HG02970 (cell line): ENCODE data around the gene PPP2R3C.
"Not testable (repeated sequence)": the region's sequence is repeated elsewhere in the genome, so short reads cannot be mapped to it uniquely, and the experiment has no call there.

Source experiments
- ATAC-seq: cut with Tn5 transposase; IDR thresholded peaks from one replicate; pipeline ENCODE4 v1.9.1; 2021; ENCODE audit warnings: mild to moderate bottlenecking, moderate library complexity, moderate number of reproducible peaks; ENCODE audit not compliant: unreplicated experiment, low FRiP score

Gene PPP2R3C

DNA sequence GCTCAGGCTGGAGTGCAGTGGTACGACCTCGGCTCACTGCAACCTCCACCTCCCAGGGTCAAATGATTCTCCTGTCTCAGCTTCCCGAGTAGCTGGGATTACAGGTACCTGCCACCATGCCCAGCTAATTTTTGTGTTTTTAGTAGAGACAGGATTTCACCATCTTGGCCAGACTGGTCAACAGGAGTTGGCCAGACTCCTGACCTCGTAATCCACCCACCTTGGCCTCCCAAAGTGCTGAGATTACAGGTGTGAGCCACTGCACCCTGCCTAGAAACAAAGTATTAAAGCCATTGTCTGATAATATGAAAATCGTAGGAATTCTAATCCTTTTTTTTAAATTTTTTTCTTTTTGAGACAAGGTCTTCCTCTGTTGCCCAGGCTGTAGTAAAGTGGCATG, 56.1 kb downstream of the PPP2R3C start:
- ATAC-seq, result not testable (repeated sequence)

DNA sequence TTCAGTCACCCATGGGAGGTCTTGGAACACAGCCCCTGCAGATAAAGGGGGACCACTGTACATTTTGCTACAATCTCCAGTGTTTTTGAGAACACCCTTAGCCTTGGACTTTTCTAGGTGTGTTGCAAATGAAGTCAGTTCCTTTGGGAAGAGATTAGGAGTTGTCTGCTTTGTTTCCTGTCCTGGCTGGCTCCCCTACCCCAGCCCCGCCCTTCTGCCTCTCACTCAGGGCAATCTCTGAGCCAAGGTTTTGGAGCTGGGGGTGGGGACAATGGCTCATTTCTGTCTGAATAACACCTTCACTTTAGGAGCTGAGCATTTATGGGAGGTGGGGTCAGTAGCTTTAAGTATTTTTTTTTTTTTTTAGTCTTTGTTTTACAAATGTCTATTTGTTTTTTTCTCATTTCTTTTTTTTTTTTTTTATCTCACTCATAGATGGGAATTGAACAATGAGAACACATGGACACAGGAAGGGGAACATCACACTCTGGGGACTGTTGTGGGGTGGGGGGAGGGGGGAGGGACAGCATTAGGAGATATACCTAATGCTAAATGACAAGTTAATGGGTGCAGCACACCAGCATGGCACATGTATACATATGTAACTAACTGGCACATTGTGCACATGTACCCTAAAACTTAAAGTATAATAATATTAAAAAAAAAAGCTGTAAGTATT, 60.5 kb downstream of the PPP2R3C start:
- ATAC-seq, result not testable (repeated sequence)

GRCh38 chr14:35052637-35053036, 69.2 kb downstream of the PPP2R3C start:
- no peak for ATAC-seq

- no peak for ATAC-seq
Measured at GRCh38 chr14:35051796-35052195, 70.0 kb downstream of the PPP2R3C start.

DNA sequence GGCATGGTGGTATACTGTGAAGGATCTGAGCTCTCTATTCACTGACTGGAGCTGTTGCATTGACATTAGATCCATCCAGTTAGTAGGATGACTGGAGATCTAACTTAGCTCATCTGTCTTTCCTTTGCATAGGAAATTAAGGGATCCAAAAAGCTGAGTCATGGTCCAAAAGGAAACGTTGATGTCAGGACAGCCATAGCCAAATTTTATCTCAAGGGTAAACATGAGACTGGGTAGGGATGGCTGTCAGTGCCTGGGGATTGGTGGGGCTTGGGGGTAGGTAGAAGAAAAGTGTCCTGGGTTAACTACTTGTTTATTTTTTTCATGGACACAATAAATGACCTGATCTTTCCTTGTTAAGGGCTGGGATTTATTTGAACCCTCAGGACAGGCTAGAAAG, 71.1 kb downstream of the PPP2R3C start:
- no peak for ATAC-seq

GRCh38 chr14:35047976-35048513, 73.7 kb downstream of the PPP2R3C start:
- ATAC-seq, result no peak

- ATAC-seq, result no peak
Measured at GRCh38 chr14:35046751-35047536, 74.8 kb downstream of the PPP2R3C start.

GRCh38 chr14:35046048-35046750, 75.6 kb downstream of the PPP2R3C start, which contains the start of gene FAM177A1:
FAM177A1 (plus strand) TSS chr14:35046272; CDS start chr14:35046464, 192 bp downstream.
- ATAC-seq, result peak; percentile 92

GRCh38 chr14:35045798-35046047, 76.1 kb downstream of the PPP2R3C start:
- no peak for ATAC-seq

GRCh38 chr14:35044939-35045797, 76.6 kb downstream of the PPP2R3C start:
- ATAC-seq, result no peak

DNA sequence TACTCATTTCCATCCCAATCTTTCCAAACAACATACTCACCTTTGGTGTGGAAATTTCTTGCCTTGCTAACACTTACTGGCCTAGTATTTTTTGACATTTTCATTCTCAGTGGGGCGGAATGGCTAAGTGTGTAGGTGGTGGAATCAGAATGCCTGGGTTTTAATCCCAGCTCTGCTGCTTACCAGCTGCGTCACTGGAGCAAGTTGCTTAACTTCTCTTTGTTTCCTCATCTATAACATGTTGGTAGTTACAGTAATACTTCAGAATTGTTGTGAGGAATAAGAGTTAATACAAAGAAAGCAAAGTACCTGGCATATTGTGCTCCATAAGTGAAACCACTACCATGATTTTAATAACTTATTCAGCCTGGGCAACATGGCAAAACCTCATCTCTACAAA, 78.7 kb downstream of the PPP2R3C start:
- ATAC-seq, result no peak

DNA sequence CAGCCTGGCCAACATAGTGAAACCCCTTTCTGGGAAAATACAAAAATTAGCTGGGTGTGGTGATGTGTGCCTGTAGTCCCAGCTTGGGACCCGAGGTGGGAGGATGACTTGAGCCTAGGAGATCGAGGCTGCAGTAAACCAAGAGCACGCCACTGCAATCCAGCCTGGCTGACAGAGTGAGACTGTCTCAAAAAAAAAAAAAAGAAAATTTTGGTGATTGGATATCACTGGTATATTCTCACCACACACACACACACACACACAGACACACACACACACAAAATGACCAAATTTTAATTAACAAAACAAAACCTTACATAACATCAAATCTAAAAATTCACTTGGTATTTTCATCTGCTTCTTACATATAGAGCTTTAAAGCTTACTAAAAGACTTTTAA, 79.2 kb downstream of the PPP2R3C start:
- no peak for ATAC-seq

- not testable (repeated sequence) for ATAC-seq
Measured at GRCh38 chr14:35038312-35038711, 83.5 kb downstream of the PPP2R3C start.
